Endothelial cell of umbilical vein (primary cell): ENCODE data around the gene CCDC57. TPM values are rescaled to one million over a fixed set of nuclear protein-coding genes. Genes with fewer than 3 reads are reported as not detected.

ENCODE experiments used
- BruUV-seq: library from RNA; stranded (reverse); fragments of 400-500 nt; replicated peaks from 2 replicates; lab custom pipeline; 2021; lab: Mats Ljungman, UMichigan
- CTCF ChIA-PET: fragments of 300-600, 350-600 bp; sonication (Branson Sonifier 250); formaldehyde crosslinking; loops from one replicate; lab custom pipeline; 2021; ENCODE audit warnings: antibody characterized with exemption, inconsistent platforms; lab: Charles Lee
- POLR2A ChIA-PET: fragments of 300-600, 350-600 bp; sonication (Branson Sonifier 250); formaldehyde crosslinking; loops from one replicate; lab custom pipeline; 2021; ENCODE audit warnings: antibody characterized with exemption, inconsistent platforms; lab: Charles Lee
- DNase-seq: peaks from one replicate; pipeline ENCODE4 v3.0.0-alpha.2; 2011; ENCODE audit warnings: low read depth, low spot score
- FAIRE-seq: peaks from 2 replicates; lab custom pipeline; 2011; peaks lifted over from hg19 to GRCh38; lab: Jason Lieb, UNC
- H2AFZ ChIP-seq: 2 replicates; pipeline ENCODE4 v1.6.0; 2012; ENCODE audit warnings: low read depth, low read length, control low read depth, inconsistent platforms
- H3K27ac ChIP-seq: 2 replicates; pipeline ENCODE4 v1.5.1; 2011; ENCODE audit warnings: low read depth, mild to moderate bottlenecking, control low read depth, low read length, moderate library complexity; ENCODE audit not compliant: insufficient read depth
- H3K27me3 ChIP-seq, 2 experiments: 2 replicates each; pipeline versions ENCODE4 v1.6.0 to v1.6.1; 2011; ENCODE audit warnings: low read length in 2 of 2, mixed read lengths in 1 of 2; ENCODE audit not compliant: control insufficient read depth in 2 of 2, insufficient read depth in 2 of 2
- H3K36me3 ChIP-seq, 2 experiments: 2 replicates in 1 of 2; 3 replicates in 1 of 2; pipeline ENCODE4 v1.5.1; 2011; ENCODE audit warnings: low read length in 2 of 2, mild to moderate bottlenecking in 1 of 2, moderate library complexity in 1 of 2; ENCODE audit not compliant: control insufficient read depth in 2 of 2, insufficient read depth in 2 of 2; ENCODE audit errors: extremely low read depth in 1 of 2
- H3K4me1 ChIP-seq: 3 replicates; pipeline ENCODE4 v1.5.1; 2011; ENCODE audit warnings: mild to moderate bottlenecking, low read length; ENCODE audit not compliant: control insufficient read depth, insufficient read depth; ENCODE audit errors: extremely low read depth
- H3K4me2 ChIP-seq: 2 replicates; pipeline ENCODE4 v1.6.1; 2011; ENCODE audit warnings: low read length, control low read depth, mixed read lengths; ENCODE audit not compliant: insufficient read depth
- H3K4me3 ChIP-seq, 3 experiments: fragments of 200-600 bp in 1 of 3; sonication (generic), shearing (Covaris generic) in 1 of 3; replicated peaks in 1 of 3; 2 replicates each; pipeline ENCODE4 v1.5.1; 2011 to 2016; ENCODE audit warnings: control low read depth in 3 of 3, low read length in 3 of 3, mild to moderate bottlenecking in 2 of 3, inconsistent platforms in 1 of 3, low read depth in 1 of 3, moderate library complexity in 1 of 3; ENCODE audit not compliant: insufficient read depth in 1 of 3
- H3K79me2 ChIP-seq: 2 replicates; pipeline ENCODE4 v1.6.0; 2012; ENCODE audit warnings: low read length, inconsistent platforms; ENCODE audit not compliant: control insufficient read depth, insufficient read depth
- H3K9ac ChIP-seq: replicated peaks from 2 replicates; pipeline ENCODE3; 2011; ENCODE audit warnings: low read length, control low read depth; ENCODE audit not compliant: insufficient read depth; ENCODE audit errors: extremely low read depth
- H3K9me1 ChIP-seq: replicated peaks from 3 replicates; pipeline ENCODE4 v1.6.0; 2011; ENCODE audit warnings: mild to moderate bottlenecking, low read length; ENCODE audit not compliant: control insufficient read depth, insufficient read depth; ENCODE audit errors: extremely low read depth
- H3K9me3 ChIP-seq: replicated peaks from 2 replicates; pipeline ENCODE4 v1.5.1; 2012; ENCODE audit warnings: low read length, inconsistent platforms; ENCODE audit not compliant: control insufficient read depth, insufficient read depth
- H4K20me1 ChIP-seq: replicated peaks from 2 replicates; pipeline ENCODE3; 2011; ENCODE audit warnings: mild to moderate bottlenecking, low read length; ENCODE audit not compliant: control insufficient read depth, insufficient read depth; ENCODE audit errors: extremely low read depth
- CTCF ChIP-seq, 2 donors: IDR thresholded peaks; 1 replicate in 1 of 2; 2 replicates in 1 of 2; pipeline ENCODE4 v1.5.1; 2011; ENCODE audit warnings: low read length in 2 of 2, mild to moderate bottlenecking in 2 of 2, moderate library complexity in 2 of 2, control low read depth in 1 of 2, inconsistent platforms in 1 of 2, low read depth in 1 of 2; ENCODE audit not compliant: insufficient read depth in 1 of 2; ENCODE audit errors: extremely low read depth in 1 of 2
- EZH2 ChIP-seq: IDR thresholded peaks from 2 replicates; pipeline ENCODE4 v1.6.1; 2012; ENCODE audit warnings: borderline replicate concordance, low read depth, mild to moderate bottlenecking, moderate library complexity, low read length, inconsistent platforms; ENCODE audit not compliant: severe bottlenecking
- FOS ChIP-seq: IDR thresholded peaks from 2 replicates; pipeline ENCODE4 v1.6.1; 2011; ENCODE audit warnings: mild to moderate bottlenecking, low read length, moderate library complexity, borderline replicate concordance; ENCODE audit not compliant: insufficient read depth
- GATA2 ChIP-seq: IDR thresholded peaks from 2 replicates; pipeline ENCODE4 v1.7.0; 2011; ENCODE audit warnings: low read depth, mild to moderate bottlenecking, moderate library complexity, mixed read lengths, low read length; ENCODE audit not compliant: insufficient read length, insufficient read depth
- JUN ChIP-seq: IDR thresholded peaks from 2 replicates; pipeline ENCODE4 v1.6.1; 2011; ENCODE audit warnings: borderline replicate concordance, low read depth; ENCODE audit not compliant: insufficient read length, insufficient read depth
- MAX ChIP-seq: IDR thresholded peaks from 2 replicates; pipeline ENCODE4 v1.6.1; 2011; ENCODE audit not compliant: insufficient read depth, insufficient read length
- MYC ChIP-seq: IDR thresholded peaks from one replicate; pipeline ENCODE4 v1.6.1; 2011; ENCODE audit warnings: mild to moderate bottlenecking, low read depth, low read length
- POLR2A ChIP-seq: IDR thresholded peaks from 2 replicates; pipeline ENCODE4 v1.6.1; 2012; ENCODE audit warnings: low read depth, mild to moderate bottlenecking, control low read depth, low read length
- POLR2AphosphoS5 ChIP-seq: IDR thresholded peaks from 2 replicates; pipeline ENCODE4 v1.6.1; 2012; ENCODE audit warnings: low read depth, mild to moderate bottlenecking, control low read depth, low read length, moderate library complexity; ENCODE audit not compliant: insufficient read depth
- dilution Hi-C: fragments of 300-500 bp; cut with MboI; formaldehyde crosslinking; loops from one replicate; pipeline ENCODE4 v1.15.0; 2019; ENCODE audit warnings: low sequenced_read_pairs; ENCODE audit not compliant: extremely low pct_ligation_motif_present
- intact Hi-C: fragments of 100-400 bp; cut with micrococcal nuclease; formaldehyde crosslinking; loops from one replicate; pipeline ENCODE4 v1.10.0; 2022
- polyA plus RNA-seq, 4 experiments: library from polyadenylated mRNA; depleted of rRNA in 3 of 4; stranded (reverse) in 3 of 4; unstranded in 1 of 4; fragments of >200 nt; gene quantifications; 2 replicates each; pipeline versions ENCODE4 v1.2.1 to v1.2.3, GENCODE V29; 2011 to 2012; ENCODE audit warnings: missing spikeins in 1 of 4
- total RNA-seq: library from RNA; stranded (reverse); gene quantifications from 2 replicates; pipeline ENCODE4 v1.2.3, GENCODE V29; 2021

Gene CCDC57
- total and polyA plus RNA-seq, 2 donors (not counting 3 experiments of a cell fraction or from before 2014, with no cell fraction given): 18.6 to 31.6 TPM

- DNase-seq (no peak), FAIRE-seq (no peak)
- Histone ChIP-seq H4K20me1 (no peaks in the 10 kb centered on the region), H3K79me2 (peaks cover 64% of the 10 kb centered on the region), H3K9me3 (no peaks in the 10 kb centered on the region), H3K4me2 (no peak overlapping the region), H3K36me3 (peaks cover 0 to 24% of the 10 kb centered on the region in 2 experiments), H3K9ac (no peak overlapping the region), H3K27ac (no peak overlapping the region), H2AFZ (no peak overlapping the region), H3K4me3 (no peak overlapping the region), H3K4me1 (peaks cover 17% of the 10 kb centered on the region), H3K9me1 (no peaks in the 10 kb centered on the region), H3K27me3 (no peaks in the 10 kb centered on the region)
- CTCF ChIA-PET: interaction anchor here (0.9 to 8.8 kb wide), 15 partner anchors 10 to 308 kb away, joined by 3 to 104 read pairs (median 4); partner anchors contain the start of genes CENPX, CSNK1D, DCXR and LRRC45
- no peak for TF ChIP-seq FOS
- no peak for TF ChIP-seq GATA2
- no peak for TF ChIP-seq CTCF (IDR thresholded peaks at IDR 0.05; ENCODE audit: extremely low read depth in 1 of 2, insufficient read depth in 1 of 2, low read depth in 1 of 2, low read length in 2 of 2)
- TF ChIP-seq POLR2AphosphoS5: no peak
- no peak for TF ChIP-seq JUN
- no peak for TF ChIP-seq POLR2A
- no peak for TF ChIP-seq EZH2
- TF ChIP-seq MAX: no peak
- no peak for TF ChIP-seq MYC
- dilution Hi-C loops (no loop called here), intact Hi-C loops (loop anchor here (2.0 to 10.0 kb wide), 2 partner anchors 85 to 201 kb away; partner anchors contain the start of genes DCXR and RAC3)
- POLR2A ChIA-PET: interaction anchor here (0.8 kb wide), 1 partner anchor 62 kb away, joined by 3 read pairs; no protein-coding TSS in a partner anchor
- no TSS peak for BruUV-seq
Observed at GRCh38 chr17:82235775-82236141, 23.1 kb upstream of the CCDC57 start.
